Measurements from ENCODE around the gene TUBD1. TPM values are rescaled to one million over a fixed set of nuclear protein-coding genes. Genes with fewer than 3 reads are reported as not detected.
A peak's percentile ranks its signal among the peaks of the same experiment; 100 is the strongest.
"Not testable (repeated sequence)": the region's sequence is repeated elsewhere in the genome, so short reads cannot be mapped to it uniquely, and the experiment has no call there.

TUBD1 gene
- total and polyA plus RNA-seq, 2 of the 13 experiments (the other 11 are each of a cell fraction or from before 2014, with no cell fraction given) = 18.2 to 25.9 TPM

DNA sequence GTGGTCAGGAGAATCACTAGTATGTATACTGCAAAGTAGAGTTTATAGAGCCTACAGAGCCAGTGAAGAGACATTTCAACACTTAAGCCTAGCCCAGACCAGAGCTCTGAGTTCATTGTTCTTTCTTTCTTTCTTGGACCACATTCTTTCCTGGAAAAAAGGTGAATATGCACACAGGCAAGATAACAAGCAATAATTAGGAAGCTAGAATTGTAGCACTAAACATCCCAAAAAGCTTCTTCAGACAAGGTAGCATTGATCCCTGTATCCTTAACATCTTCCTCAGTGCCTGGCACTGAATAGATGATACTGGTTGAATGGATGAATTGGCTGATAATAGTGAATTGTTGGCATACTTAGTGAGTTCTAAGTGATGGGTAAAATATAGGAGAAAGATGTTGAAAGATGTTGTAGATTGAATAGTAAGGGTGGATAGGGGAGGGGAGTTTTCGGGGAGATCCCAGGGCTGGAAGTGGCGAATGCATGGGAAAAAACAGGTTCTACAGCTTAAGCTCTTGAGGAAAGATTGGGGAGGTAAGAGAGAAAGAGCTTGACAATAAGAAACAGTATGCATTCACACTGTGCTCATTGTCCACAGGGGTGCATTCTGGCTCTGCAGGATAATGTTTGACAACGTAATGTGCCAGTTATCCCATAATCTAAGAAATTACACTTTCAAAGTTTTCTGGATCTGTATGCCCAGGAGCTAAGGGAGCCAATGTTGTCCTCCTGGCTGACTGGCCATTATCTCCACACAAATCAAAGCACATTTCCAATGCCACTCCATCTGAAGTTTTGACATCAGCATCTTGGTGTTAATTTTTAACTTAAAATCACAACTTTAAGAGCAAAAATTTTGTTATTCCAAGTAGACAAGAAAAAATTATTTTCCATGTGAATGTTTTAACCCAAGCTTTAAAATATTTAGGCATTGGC lies 35.6 kb downstream of the TUBD1 start (continued):
- TF ChIP-seq, protein P1, sequence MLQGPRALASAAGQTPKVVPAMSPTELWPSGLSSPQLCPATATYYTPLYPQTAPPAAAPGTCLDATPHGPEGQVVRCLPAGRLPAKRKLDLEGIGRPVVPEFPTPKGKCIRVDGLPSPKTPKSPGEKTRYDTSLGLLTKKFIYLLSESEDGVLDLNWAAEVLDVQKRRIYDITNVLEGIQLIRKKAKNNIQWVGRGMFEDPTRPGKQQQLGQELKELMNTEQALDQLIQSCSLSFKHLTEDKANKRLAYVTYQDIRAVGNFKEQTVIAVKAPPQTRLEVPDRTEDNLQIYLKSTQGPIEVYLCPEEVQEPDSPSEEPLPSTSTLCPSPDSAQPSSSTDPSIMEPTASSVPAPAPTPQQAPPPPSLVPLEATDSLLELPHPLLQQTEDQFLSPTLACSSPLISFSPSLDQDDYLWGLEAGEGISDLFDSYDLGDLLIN (CRISPR knock-in tag; IDR thresholded peaks at IDR 0.05; ENCODE audit: borderline replicate concordance) = no peak
- TF ChIP-seq FOXM1 (CRISPR knock-in tag; IDR thresholded peaks at IDR 0.05) = no peak

- H3K27me3 ChIP-seq (ENCODE audit: control insufficient read depth in 1 of 2, insufficient read depth in 2 of 2, low read length in 2 of 2); H3K9me3 ChIP-seq (ENCODE audit: low read length); H3K36me3 ChIP-seq (replicated peaks in 1 of 2; ENCODE audit: control insufficient read depth in 1 of 2, insufficient read depth in 2 of 2, low read length in 2 of 2); H2AFZ ChIP-seq (ENCODE audit: low read length); H4K20me1 ChIP-seq (ENCODE audit: insufficient read depth, low read length); H3K79me2 ChIP-seq (ENCODE audit: insufficient read depth, low read length); BruUV-seq (replicated peaks); in situ Hi-C loops (cut with HindIII; ENCODE audit: extremely low pct_ligation_motif_present, low pct_unique_long_range_greater_than_20kb); TF ChIP-seq CREM (CRISPR knock-in tag; IDR thresholded peaks at IDR 0.05): not testable (repeated sequence)
- POLR2A ChIA-PET = interaction anchor here (0.7 to 2.0 kb wide), 12 partner anchors 15 to 235 kb away, joined by 3 to 18 read pairs (median 4); partner anchors contain the start of genes CLTC, PTRH2, RNFT1 and VMP1
- Histone ChIP-seq H3K9ac (ENCODE audit: insufficient read depth, low read depth, low read length) (peak overlapping the region; percentile 79), H3K27ac (ENCODE audit: extremely low read length, insufficient read depth, low read length) (peak overlapping the region; percentile 94), H3K4me3 (replicated peaks in 1 of 3; ENCODE audit: insufficient read depth in 1 of 3, low read depth in 2 of 3, low read length in 3 of 3) (peak overlapping the region in 1 of 3 experiments; percentile 43; a peak in 3 of 6 replicates), H3K4me2 (ENCODE audit: low read depth, low read length) (peak overlapping the region; percentile 70), H3K4me1 (ENCODE audit: insufficient read depth, low read length) (peaks cover 90% of the 10 kb centered on the region)
- ATAC-seq (peak; percentile 43), FAIRE-seq (peak; percentile 46), DNase-seq (ENCODE audit: low spot score) (peak; percentile 77)
- 37% methylated on average over 10 of the region's 10 CpGs for WGBS (ENCODE audit: low lambda C conversion rate)
- intact Hi-C loops (cut with micrococcal nuclease; ENCODE audit: unreplicated experiment) = loop anchor here (1.0 kb wide), 1 partner anchor 101 kb away; no protein-coding TSS in a partner anchor
- CTCF ChIA-PET (ENCODE audit: low intra/inter-chr PET ratio, low total read pairs) = interaction anchor here (1.3 to 2.2 kb wide), 3 partner anchors 11 to 107 kb away, joined by 3 to 15 read pairs (median 7); no protein-coding TSS in a partner anchor
- peak; percentile 55; the same call in 1 of the 2 replicates for TF ChIP-seq RCOR2 (CRISPR knock-in tag; IDR thresholded peaks at IDR 0.05)
- peak; percentile 61 for TF ChIP-seq SIX4 (CRISPR knock-in tag; IDR thresholded peaks at IDR 0.05)
- peak; percentile 81 for TF ChIP-seq TEAD3 (CRISPR knock-in tag; optimal IDR thresholded peaks at IDR 0.05; ENCODE audit: borderline replicate concordance)
- TF ChIP-seq, protein P2, sequence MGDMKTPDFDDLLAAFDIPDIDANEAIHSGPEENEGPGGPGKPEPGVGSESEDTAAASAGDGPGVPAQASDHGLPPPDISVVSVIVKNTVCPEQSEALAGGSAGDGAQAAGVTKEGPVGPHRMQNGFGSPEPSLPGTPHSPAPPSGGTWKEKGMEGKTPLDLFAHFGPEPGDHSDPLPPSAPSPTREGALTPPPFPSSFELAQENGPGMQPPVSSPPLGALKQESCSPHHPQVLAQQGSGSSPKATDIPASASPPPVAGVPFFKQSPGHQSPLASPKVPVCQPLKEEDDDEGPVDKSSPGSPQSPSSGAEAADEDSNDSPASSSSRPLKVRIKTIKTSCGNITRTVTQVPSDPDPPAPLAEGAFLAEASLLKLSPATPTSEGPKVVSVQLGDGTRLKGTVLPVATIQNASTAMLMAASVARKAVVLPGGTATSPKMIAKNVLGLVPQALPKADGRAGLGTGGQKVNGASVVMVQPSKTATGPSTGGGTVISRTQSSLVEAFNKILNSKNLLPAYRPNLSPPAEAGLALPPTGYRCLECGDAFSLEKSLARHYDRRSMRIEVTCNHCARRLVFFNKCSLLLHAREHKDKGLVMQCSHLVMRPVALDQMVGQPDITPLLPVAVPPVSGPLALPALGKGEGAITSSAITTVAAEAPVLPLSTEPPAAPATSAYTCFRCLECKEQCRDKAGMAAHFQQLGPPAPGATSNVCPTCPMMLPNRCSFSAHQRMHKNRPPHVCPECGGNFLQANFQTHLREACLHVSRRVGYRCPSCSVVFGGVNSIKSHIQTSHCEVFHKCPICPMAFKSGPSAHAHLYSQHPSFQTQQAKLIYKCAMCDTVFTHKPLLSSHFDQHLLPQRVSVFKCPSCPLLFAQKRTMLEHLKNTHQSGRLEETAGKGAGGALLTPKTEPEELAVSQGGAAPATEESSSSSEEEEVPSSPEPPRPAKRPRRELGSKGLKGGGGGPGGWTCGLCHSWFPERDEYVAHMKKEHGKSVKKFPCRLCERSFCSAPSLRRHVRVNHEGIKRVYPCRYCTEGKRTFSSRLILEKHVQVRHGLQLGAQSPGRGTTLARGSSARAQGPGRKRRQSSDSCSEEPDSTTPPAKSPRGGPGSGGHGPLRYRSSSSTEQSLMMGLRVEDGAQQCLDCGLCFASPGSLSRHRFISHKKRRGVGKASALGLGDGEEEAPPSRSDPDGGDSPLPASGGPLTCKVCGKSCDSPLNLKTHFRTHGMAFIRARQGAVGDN (CRISPR knock-in tag; IDR thresholded peaks at IDR 0.05) = peak; percentile 42; the same call in 1 of the 2 replicates
- TF ChIP-seq CREM (IDR thresholded peaks at IDR 0.05) = peak; percentile 31; the same call in 1 of the 2 replicates
- TF ChIP-seq CEBPB (IDR thresholded peaks at IDR 0.05; ENCODE audit: borderline replicate concordance, low read depth, low read length) = peak; percentile 86
- 0 out of 2 replicates have a peak, but pooled peaks have one; percentile 14 for TF ChIP-seq ZNF205 (CRISPR knock-in tag; IDR thresholded peaks at IDR 0.05)
- TF ChIP-seq ELF3 (CRISPR knock-in tag; IDR thresholded peaks at IDR 0.05) = peak; percentile 53
- 0 out of 2 replicates have a peak, but pooled peaks have one; percentile 24 for TF ChIP-seq ZNF33A (CRISPR knock-in tag; IDR thresholded peaks at IDR 0.05; ENCODE audit: borderline replicate concordance)
- TF ChIP-seq, protein P3, sequence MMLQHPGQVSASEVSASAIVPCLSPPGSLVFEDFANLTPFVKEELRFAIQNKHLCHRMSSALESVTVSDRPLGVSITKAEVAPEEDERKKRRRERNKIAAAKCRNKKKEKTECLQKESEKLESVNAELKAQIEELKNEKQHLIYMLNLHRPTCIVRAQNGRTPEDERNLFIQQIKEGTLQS (CRISPR knock-in tag; IDR thresholded peaks at IDR 0.05) = peak; percentile 75; the same call in 1 of the 2 replicates
- peak; percentile 77 for TF ChIP-seq HMG20A (CRISPR knock-in tag; IDR thresholded peaks at IDR 0.05; ENCODE audit: borderline replicate concordance)
- peak; percentile 59; the same call in 1 of the 2 replicates for TF ChIP-seq MIER3 (CRISPR knock-in tag; IDR thresholded peaks at IDR 0.05; ENCODE audit: borderline replicate concordance)
Measured at GRCh38 chr17:59853919-59854729, 38.6 kb downstream of the TUBD1 start.
